ENCODE measurements around the gene LASP1.
"Not testable (repeated sequence)": the region's sequence is repeated elsewhere in the genome, so short reads cannot be mapped to it uniquely, and the experiment has no call there.

Gene LASP1

DNA sequence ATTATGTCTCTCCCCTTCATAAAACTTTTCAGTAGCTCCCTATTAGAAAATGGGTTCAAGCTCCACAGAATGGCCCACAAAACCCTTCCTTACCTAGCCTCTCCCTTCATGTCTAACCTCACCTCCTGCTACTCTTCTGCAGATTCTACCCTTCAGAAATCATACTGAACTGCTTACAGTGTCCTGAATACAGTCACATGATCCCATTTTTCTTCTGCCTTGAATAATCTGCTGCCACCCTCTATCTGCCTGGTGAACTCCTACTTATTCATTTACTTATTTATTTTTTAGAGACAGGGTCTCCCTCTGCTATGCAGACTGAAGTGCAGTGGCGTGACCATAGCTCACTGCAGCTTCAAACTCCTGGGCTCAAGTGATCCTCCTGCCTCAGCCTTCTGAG lies 70.5 kb downstream of the LASP1 start:
- no peak for DNase-seq

DNA sequence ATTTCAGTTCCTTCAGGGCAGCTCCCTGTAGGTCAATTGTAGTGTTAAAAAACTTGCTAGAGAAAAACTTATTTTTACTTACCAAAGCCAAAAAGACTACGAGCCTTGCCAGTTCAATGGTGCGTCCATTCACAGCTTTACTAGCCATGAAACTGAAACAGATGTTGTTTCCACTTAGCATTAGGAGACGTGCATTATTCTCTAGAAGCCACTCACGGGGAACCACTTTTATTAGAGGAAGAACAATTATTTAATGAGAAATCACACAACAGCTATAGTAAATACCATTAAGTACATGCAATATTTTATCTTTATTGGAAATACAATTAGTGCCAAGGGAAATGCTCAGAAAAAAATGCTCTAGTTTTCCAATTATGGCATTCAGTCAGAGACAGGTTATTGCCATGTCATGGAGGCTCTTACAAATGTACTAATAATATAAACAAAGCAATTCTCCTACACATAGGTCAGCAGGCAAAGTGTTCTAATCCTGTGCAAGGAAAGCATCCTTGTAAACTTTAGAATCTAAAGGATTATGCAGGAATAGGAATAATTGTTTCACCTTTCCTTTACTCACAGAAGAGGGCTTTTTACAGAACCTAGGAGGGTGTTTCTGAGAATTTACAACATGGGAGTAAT lies 73.0 kb downstream of the LASP1 start:
- no peak for DNase-seq

DNA sequence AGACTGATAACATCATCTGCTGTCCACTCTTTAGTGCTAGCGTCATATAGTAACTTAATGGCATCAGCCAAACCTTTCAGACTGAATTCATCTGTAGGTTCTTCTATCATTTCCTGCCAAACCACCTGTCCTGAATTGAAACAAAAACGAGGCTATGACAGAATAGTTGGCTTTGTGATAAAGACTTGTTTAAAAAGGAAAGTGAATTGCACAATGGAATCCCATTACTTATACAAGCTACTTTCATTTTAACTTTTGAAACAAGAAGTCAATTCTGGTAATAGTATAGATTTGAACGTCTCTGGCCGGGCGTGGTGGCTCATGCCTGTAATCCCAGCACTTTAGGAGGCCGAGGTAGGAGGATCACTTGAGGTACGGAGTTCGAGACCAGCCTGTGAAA lies 73.7 kb downstream of the LASP1 start:
- no peak for DNase-seq

DNA sequence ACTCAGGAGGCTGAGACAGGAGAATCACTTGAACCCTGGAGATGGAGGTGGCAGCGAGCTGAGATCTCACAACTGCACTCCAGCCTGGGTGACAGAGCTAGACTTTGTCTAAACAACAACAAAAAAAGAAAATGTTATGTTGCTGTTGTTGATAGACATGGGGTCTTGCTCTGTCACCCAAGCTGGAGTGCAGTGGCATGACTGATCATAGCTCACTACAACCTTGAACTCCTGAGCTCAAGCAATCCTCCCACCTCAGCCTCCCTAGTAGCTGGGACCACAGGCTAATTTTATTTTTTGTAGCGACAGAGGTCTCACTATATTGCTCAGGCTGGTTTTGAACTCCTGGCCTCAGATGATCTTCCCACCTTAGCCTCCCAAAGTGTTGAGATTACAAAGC lies 77.3 kb downstream of the LASP1 start:
- no peak for DNase-seq

DNA sequence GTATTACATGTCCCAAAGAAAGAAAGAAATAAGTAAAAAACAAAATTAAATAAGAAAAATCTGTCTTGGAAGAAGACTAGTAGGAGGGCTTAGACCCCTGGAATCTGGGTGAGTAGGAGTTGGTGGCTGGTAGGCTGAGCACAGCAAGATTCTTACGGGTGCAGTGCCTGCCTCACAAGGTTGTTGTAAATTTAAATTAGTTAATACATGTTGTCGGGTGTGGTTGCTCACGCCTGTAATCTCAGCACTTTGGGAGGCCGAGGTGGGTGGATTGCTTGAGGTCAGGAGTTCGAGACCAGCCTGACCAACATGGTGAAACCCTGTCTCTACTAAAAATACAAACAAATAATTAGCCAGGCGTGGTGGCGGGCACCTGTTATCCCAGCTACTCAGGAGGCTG lies 83.9 kb downstream of the LASP1 start:
- DNase-seq = not testable (repeated sequence)

DNA sequence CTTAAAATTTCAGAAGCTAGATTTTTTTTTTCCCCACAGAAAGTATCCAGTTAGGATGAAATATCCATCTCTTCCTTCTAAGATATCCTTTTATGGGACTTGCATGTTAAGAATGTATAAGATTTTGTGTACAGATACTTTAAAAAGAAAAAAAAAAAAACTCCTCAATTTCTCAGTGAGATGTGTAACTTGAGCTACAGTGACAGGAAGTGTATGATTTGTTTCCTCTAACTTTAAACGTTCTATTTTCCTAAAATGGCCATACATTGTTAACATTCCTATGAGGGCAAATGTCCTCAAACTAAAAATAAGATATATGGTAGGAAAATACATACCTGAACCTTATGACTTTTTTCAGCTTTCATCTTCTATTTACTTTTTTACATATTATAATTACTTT lies 88.5 kb downstream of the LASP1 start:
- DNase-seq = no peak

DNA sequence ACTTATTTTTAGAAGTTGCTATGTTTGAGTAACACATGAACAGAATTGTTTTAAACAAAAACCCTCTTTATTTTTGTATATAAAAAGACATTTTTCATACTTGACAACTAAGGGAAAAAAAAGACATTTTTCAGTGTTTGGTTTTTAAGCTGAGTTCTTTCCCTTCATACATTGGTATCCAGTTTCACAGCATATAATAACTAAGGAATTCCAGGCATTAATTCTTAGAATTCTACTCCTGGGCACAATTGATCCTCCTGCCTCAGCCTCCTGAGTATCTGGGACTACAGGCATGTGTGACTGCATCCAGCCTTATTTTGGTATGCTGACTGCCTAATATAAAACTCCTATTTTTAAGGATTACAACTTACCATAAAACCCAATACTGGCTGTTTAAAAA lies 88.9 kb downstream of the LASP1 start:
- no peak for DNase-seq

DNA sequence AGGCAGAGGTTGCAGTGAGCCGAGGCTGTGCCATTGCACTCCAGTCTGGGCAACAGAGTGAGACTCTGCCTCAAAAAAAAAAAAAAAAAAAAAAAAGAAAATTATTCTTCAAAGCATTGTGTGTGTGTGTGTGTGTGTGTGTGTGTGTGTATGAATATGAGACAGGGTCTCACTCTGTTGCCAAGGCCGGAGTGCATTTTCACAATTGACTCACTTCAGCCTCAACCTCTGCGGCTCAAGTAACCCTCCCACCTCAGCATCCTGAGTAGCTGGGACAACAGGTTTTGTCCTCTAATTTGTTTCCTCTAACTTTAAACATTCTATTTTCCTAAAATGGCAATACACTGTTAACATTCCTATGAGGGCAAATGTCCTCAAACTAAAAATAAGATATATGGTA lies 89.7 kb downstream of the LASP1 start:
- no peak for DNase-seq

DNA sequence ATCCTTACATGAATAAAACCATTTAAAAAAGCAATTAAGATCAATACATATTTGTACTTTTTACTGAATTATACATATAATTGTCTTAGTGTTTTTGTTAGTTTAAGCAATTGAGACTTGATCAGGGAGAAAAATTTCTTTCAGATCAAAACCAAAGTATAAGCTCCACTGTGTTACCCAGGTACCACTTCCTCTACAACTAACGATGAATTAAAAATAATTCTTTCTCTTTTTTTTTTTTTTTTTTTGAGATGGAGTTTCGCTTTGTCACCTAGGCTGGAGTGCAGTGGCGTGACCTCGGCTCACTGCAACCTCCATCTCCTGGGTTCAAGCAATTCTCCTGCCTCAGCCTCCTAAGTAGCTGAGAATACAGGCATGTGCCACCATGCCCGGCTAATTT lies 90.5 kb downstream of the LASP1 start:
- no peak for DNase-seq

DNA sequence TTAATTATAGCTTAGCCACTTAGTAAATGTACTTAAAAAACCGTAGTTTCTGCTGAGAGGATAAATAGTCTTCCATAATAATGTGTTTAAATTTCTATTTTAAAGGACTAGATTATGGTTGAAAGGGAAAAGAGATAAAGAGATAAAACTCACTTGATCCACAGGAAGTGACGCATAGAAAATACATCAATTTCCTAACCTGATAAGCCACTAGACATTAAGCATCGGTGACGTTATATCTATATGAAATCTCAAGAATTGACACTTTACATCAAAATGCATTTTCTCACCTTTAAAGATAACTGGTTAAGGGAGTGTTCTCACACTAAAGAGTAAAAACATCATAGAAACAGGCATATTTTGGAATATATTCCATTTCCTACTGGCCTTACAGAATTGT lies 91.6 kb downstream of the LASP1 start:
- DNase-seq = no peak

DNA sequence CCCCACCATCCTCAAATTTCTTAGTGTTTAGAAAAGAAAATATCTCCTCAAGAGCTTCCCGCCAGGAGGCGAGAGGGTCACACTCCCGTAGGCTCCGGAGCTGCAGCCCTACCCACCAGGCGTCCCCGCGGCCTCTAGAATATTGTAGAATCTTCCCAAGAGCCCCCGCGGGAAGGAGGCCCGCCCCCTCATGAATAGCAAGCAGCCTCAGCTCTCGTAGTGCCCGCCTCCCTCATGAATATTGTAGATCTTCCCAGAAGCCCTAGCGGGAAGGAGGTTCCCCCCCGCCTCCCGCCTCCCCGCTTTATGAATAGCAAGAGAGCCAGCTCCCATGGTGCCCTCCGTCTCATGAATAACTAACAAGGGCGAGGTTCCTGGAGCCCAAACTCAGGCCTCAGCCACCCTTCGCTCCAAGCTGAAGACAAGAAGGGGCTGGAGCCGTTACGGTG lies 97.5 kb downstream of the LASP1 start, which contains the start of gene FBXO47:
Gene FBXO47 (minus strand): TSS at position 114 of the 449 bp plus-strand sequence. CDS start 4,378 bp downstream, outside the sequence.
- DNase-seq = peak; percentile 85

DNA sequence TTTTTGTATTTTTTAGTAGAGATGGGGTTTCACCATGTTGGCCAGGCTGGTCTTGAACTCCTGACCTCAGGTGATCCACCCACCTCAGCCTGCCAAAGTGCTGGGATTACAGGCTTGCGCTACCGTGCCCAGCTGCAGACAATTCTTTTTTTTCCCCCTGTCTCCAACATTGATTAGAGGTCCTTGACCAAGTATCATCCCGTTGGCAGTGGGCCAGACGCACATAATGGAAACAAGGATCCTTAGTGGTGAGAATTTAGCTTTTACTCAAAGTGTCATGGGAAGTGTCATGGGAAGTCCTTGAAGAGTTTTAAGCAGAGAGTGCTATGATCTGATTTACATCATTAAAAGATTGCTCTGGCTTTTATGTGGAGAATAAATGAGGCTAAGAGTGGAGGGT lies 99.4 kb downstream of the LASP1 start:
- DNase-seq = no peak

DNA sequence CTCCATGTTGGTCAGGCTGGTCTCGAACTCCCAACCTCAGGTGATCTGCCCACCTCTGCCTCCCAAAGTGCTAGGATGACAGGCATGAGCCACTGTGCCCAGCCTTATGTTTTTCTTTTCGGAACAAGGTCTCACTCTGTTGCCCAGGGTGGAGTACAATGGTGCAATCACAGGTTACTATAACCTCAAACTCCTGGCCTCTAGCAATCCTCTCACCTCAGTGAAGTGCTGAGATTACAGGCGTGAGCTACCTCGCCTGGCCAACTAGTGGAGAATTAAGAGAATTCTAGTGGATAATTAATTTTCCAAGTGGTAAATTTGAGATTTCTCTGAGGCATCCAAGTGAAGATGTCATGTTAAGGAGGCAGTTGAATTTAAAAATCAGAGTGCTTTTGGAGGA lies 100.3 kb downstream of the LASP1 start:
- no peak for DNase-seq

DNA sequence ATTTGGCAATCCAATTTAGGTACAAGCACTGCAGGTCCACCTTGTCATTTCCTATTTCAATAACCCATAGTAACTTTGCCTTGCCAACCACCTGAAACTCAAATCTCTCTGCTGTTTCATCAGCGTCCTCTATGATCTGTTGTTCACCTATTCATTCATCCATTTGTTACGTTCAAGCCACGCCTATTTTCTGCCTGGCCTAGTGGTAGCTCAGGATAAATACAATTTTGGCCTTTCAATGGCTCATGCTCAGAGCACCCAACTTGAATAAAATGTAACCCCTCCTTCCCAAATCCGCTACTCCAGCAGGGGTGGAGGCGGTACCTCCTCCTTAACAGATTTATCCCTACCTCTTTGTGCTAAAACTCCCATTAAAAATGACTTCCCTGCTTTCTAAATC lies 100.9 kb downstream of the LASP1 start:
- DNase-seq = no peak

Data from activated naive CD4-positive, alpha-beta T cell treated with anti-CD3 and anti-CD28 coated beads, Interleukin-2, amount 50 U/mL, for 16 hours (primary cell).